ENCODE results near the gene PROSER3.
A peak's percentile ranks its signal among the peaks of the same experiment; 100 is the strongest.
"Not testable (repeated sequence)": the region's sequence is repeated elsewhere in the genome, so short reads cannot be mapped to it uniquely, and the experiment has no call there.

The PROSER3 gene

DNA sequence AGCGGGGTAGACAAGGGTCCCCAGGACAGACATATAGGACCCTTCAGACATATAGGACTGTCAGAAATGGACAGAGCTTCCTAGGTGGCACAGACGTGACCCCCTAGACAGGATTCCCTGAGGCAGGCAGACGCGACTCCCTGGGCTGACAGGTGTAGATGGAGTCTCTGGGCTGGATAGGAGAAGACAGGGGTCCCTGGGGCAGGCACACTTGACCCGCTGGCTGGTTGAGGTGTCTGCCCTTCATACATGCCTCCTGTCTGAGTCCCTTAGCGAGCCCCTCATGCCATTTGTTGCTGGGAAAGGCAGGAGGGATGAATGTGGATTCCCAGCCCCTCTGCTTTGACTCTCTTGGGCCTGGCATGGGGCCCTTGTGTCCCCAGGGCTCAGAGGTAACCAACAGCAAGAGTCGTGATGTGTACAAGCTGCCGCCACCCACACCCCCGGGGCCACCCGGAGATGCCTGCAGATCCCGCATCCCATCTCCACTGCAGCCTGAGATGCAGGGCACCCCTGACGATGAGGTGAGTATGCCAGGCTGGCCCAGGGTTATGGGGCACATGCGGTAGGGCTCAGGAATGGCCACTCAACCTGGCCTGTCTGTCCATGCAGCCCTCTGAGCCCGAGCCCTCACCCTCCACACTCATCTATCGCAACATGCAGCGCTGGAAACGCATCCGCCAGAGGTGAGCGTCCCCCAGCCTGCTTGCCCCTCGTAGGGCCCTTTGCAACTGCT lies 4.2 kb upstream of the PROSER3 start:
- no peak for DNase-seq (ENCODE audit: low read depth in 3 of 3, low spot score in 1 of 3)

DNA sequence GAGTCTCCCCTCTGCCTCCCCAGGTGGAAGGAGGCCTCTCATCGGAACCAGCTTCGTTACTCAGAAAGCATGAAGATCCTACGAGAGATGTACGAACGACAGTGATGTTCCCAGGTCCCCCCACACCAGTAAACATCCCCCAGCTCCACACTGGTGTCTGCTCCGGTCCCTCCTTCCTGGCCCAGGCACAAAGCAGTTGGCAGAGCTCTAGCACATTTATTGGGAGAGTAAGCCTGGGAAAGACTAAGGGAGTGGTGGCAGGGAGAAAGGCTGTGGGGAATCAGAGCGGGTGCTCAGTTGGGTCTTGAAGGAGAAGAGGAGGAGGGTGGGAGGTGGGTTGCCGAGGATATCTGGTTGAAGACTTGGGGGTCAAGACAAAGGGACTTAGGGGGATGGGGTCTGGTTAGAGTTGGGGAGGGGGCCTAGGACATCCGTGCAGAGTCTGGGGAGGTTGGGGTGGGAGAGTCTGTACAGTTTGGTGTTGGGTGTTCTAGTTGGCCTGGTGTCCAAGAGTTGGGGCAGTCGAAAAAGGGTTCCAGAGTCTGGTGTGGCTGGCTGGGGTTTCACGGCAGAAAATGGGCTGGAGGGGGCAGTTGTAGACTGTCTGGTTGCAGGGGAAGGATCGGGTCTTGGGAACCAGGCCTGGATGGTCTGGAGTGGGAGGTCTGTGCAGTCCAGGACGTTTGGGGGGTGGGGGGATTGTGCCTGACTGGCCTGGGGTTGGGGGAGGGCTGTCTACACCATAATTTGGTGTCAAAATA lies 3.4 kb upstream of the PROSER3 start:
- no peak for DNase-seq (ENCODE audit: low read depth in 3 of 3, low spot score in 1 of 3)

GRCh38 chr19:35755131-35755549 lies 2.8 kb upstream of the PROSER3 start:
- DNase-seq (ENCODE audit: low read depth in 3 of 3, low spot score in 1 of 3), result no peak

- peak in 1 of 3 donors; percentile 38 for DNase-seq (ENCODE audit: low read depth in 3 of 3, low spot score in 1 of 3)
Observed at GRCh38 chr19:35755550-35756376, 2.2 kb upstream of the PROSER3 start.

- DNase-seq (ENCODE audit: low read depth in 3 of 3, low spot score in 1 of 3), result no peak
Observed at GRCh38 chr19:35756377-35757230, 1.4 kb upstream of the PROSER3 start, which contains the start of gene HSPB6. HSPB6 (minus strand) TSS chr19:35757029; CDS start chr19:35757008, 21 bp downstream.

GRCh38 chr19:35757231-35757748 lies 686 bp upstream of the PROSER3 start:
- no peak for DNase-seq (ENCODE audit: low read depth in 3 of 3, low spot score in 1 of 3)

GRCh38 chr19:35759697-35760096 lies 1.7 kb downstream of the PROSER3 start:
- DNase-seq (ENCODE audit: low read depth in 3 of 3, low spot score in 1 of 3), result no peak

DNA sequence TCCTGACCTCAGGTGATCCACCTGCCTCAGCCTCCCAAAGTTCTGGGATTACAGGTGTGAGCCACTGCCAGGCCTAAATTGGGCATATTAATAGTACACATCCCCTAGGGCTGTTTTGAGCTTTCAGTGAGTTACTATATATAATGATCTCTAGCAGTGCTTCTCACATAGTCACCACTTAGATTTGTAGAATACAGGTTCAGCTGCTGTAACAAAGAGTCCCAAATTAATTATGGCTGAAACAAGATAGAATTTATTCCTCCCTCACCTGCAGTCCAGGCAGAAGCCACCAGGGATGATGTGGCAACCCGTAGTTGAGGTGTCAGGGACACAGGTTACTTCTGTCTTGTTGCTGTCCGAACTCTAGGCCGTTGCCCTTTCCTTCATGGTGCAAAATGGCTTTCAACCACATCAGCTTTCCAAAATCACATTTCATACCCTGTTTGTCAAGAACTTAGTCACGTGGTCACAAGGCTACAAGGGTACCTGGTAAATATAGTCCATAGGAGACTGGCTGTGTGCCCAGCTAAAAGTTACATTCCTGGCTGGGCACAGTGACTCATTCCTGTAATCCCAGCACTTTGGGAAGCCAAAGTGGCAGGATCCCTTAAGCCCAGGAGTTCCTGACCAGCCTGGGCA lies 2.9 kb downstream of the PROSER3 start:
- no peak for DNase-seq (ENCODE audit: low read depth in 3 of 3, low spot score in 1 of 3)

- no peak for DNase-seq (ENCODE audit: low read depth in 3 of 3, low spot score in 1 of 3)
Observed at GRCh38 chr19:35764432-35765315, 6.7 kb downstream of the PROSER3 start.

GRCh38 chr19:35766571-35767104 lies 8.7 kb downstream of the PROSER3 start:
- no peak for DNase-seq (ENCODE audit: low read depth in 3 of 3, low spot score in 1 of 3)

- no peak for DNase-seq (ENCODE audit: low read depth in 3 of 3, low spot score in 1 of 3)
Observed at GRCh38 chr19:35767288-35768081, 9.5 kb downstream of the PROSER3 start.

- no peak for DNase-seq (ENCODE audit: low read depth in 3 of 3, low spot score in 1 of 3)
Observed at GRCh38 chr19:35768082-35768421, 10.1 kb downstream of the PROSER3 start.

DNA sequence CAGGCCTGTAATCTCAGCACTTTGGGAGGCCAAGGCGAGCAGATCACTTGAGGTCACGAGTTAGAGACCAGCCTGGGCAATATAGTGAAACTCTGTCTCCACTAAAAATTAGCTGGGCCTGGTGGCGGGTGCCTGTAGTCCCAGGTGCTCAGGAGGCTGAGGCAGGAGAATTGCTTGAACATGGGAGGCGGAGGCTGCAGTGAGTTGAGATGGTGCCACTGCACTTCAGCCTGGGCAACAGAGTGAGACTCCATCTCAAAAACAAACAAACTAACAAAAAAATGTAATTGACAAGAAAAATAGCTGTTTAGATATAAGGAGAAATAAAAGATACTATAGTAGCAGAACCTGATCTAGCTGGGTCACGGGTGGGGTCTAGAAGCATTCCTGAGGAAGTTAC lies 14.4 kb downstream of the PROSER3 start:
- not testable (repeated sequence) for DNase-seq (ENCODE audit: low read depth in 3 of 3, low spot score in 1 of 3)

- no peak for DNase-seq (ENCODE audit: low read depth in 3 of 3, low spot score in 1 of 3)
Observed at GRCh38 chr19:35773020-35773806, 15.2 kb downstream of the PROSER3 start.

- no peak for DNase-seq (ENCODE audit: low read depth in 3 of 3, low spot score in 1 of 3)
Observed at GRCh38 chr19:35774274-35775045, 16.5 kb downstream of the PROSER3 start.

DNA sequence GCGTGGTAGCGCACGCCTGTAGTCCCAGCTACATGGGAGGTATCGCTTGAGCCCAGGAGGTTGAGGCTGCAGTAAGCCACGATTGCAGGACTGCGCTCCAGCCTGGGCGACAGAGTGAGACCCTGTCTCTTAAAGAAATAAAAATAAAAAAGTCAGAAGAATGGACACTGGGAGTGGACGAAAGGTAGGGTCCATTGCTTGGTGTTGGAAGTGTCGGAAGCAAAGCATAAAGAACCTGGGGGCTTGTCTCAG lies 17.0 kb downstream of the PROSER3 start:
- DNase-seq (ENCODE audit: low read depth in 3 of 3, low spot score in 1 of 3), result no peak

All from stimulated activated CD4-positive, alpha-beta T cell treated with anti-CD3 and anti-CD28 coated beads, TNF-alpha, amount 100 ng/mL, for 1 hour (primary cell).